ENCODE measurements around the gene MIER2.
"Not testable (repeated sequence)": the region's sequence is repeated elsewhere in the genome, so short reads cannot be mapped to it uniquely, and the experiment has no call there.

The MIER2 gene

GRCh38 chr19:275958-276646 is 68.5 kb downstream of the MIER2 start:
- no peak for DNase-seq
- no peaks in the 10 kb centered on the region for H4K20me1 ChIP-seq (ENCODE audit: insufficient read depth, low read length)
- no peaks in the 10 kb centered on the region for H3K9me3 ChIP-seq (replicated peaks; ENCODE audit: insufficient read depth, low read length)
- H3K79me2 ChIP-seq (ENCODE audit: low read length) = no peaks in the 10 kb centered on the region
- no peak overlapping the region for H2AFZ ChIP-seq (ENCODE audit: low read length)
- H3K4me3 ChIP-seq (ENCODE audit: low read length) = no peak overlapping the region
- peaks cover 72% of the 10 kb centered on the region for H3K27me3 ChIP-seq (replicated peaks; ENCODE audit: insufficient read depth, low read length)
- H3K4me2 ChIP-seq (ENCODE audit: low read depth, low read length) = no peak overlapping the region
- peaks cover 13% of the 10 kb centered on the region for H3K4me1 ChIP-seq (ENCODE audit: low read length)
- no peak for TF ChIP-seq EZH2phosphoT487 (IDR thresholded peaks at IDR 0.05; ENCODE audit: low read length)
- no peaks in the 10 kb centered on the region for H3K36me3 ChIP-seq (replicated peaks; ENCODE audit: insufficient read depth, low read length)
- H3F3A ChIP-seq (ENCODE audit: insufficient read depth, low read length) = peaks cover 9% of the 10 kb centered on the region
- H3K9ac ChIP-seq (ENCODE audit: low read length) = no peak overlapping the region
- no peaks in the 10 kb centered on the region for H3K9me2 ChIP-seq (replicated peaks; ENCODE audit: insufficient read depth, low read length)
- no peak overlapping the region for H3K27ac ChIP-seq (ENCODE audit: low read length)

GRCh38 chr19:275000-275399 is 69.6 kb downstream of the MIER2 start:
- no peaks in the 10 kb centered on the region for H3K9me2 ChIP-seq (replicated peaks; ENCODE audit: insufficient read depth, low read length)
- H3K4me2 ChIP-seq (ENCODE audit: low read depth, low read length) = no peak overlapping the region
- no peak overlapping the region for H3K9ac ChIP-seq (ENCODE audit: low read length)
- no peak for DNase-seq
- no peaks in the 10 kb centered on the region for H3K36me3 ChIP-seq (replicated peaks; ENCODE audit: insufficient read depth, low read length)
- no peaks in the 10 kb centered on the region for H3K79me2 ChIP-seq (ENCODE audit: low read length)
- H3K27me3 ChIP-seq (replicated peaks; ENCODE audit: insufficient read depth, low read length) = peaks cover 62% of the 10 kb centered on the region
- no peak overlapping the region for H2AFZ ChIP-seq (ENCODE audit: low read length)
- TF ChIP-seq EZH2phosphoT487 (IDR thresholded peaks at IDR 0.05; ENCODE audit: low read length) (no peak), CTCF (IDR thresholded peaks at IDR 0.05; ENCODE audit: low read length) (no peak), EZH2 (optimal IDR thresholded peaks at IDR 0.05; ENCODE audit: low read depth, low read length) (no peak)
- no peak overlapping the region for H3K4me3 ChIP-seq (ENCODE audit: low read length)
- peaks cover 14% of the 10 kb centered on the region for H3K4me1 ChIP-seq (ENCODE audit: low read length)
- no peak overlapping the region for H3K27ac ChIP-seq (ENCODE audit: low read length)
- no peaks in the 10 kb centered on the region for H4K20me1 ChIP-seq (ENCODE audit: insufficient read depth, low read length)
- H3K9me3 ChIP-seq (replicated peaks; ENCODE audit: insufficient read depth, low read length) = no peaks in the 10 kb centered on the region
- peaks cover 9% of the 10 kb centered on the region for H3F3A ChIP-seq (ENCODE audit: insufficient read depth, low read length)

GRCh38 chr19:273393-273792 is 71.2 kb downstream of the MIER2 start:
- no peak overlapping the region for H3K27ac ChIP-seq (ENCODE audit: low read length)
- H3K27me3 ChIP-seq (replicated peaks; ENCODE audit: insufficient read depth, low read length) = peaks cover 52% of the 10 kb centered on the region
- no peak overlapping the region for H3K4me3 ChIP-seq (ENCODE audit: low read length)
- no peaks in the 10 kb centered on the region for H3K79me2 ChIP-seq (ENCODE audit: low read length)
- H3K4me2 ChIP-seq (ENCODE audit: low read depth, low read length) = no peak overlapping the region
- DNase-seq = no peak
- H3K36me3 ChIP-seq (replicated peaks; ENCODE audit: insufficient read depth, low read length) = no peaks in the 10 kb centered on the region
- H3K9me2 ChIP-seq (replicated peaks; ENCODE audit: insufficient read depth, low read length) = no peaks in the 10 kb centered on the region
- TF ChIP-seq CTCF (IDR thresholded peaks at IDR 0.05; ENCODE audit: low read length) (no peak), EZH2 (optimal IDR thresholded peaks at IDR 0.05; ENCODE audit: low read depth, low read length) (no peak), EZH2phosphoT487 (IDR thresholded peaks at IDR 0.05; ENCODE audit: low read length) (no peak)
- peaks cover 9% of the 10 kb centered on the region for H3F3A ChIP-seq (ENCODE audit: insufficient read depth, low read length)
- no peaks in the 10 kb centered on the region for H3K9me3 ChIP-seq (replicated peaks; ENCODE audit: insufficient read depth, low read length)
- H2AFZ ChIP-seq (ENCODE audit: low read length) = no peak overlapping the region
- H3K4me1 ChIP-seq (ENCODE audit: low read length) = peaks cover 14% of the 10 kb centered on the region
- H4K20me1 ChIP-seq (ENCODE audit: insufficient read depth, low read length) = no peaks in the 10 kb centered on the region
- no peak overlapping the region for H3K9ac ChIP-seq (ENCODE audit: low read length)

- peak overlapping the region; percentile 36 for H3K4me3 ChIP-seq (ENCODE audit: low read length)
- H2AFZ ChIP-seq (ENCODE audit: low read length) = peak overlapping the region; percentile 47
- H4K20me1 ChIP-seq (ENCODE audit: insufficient read depth, low read length) = no peaks in the 10 kb centered on the region
- H3K9ac ChIP-seq (ENCODE audit: low read length) = peak overlapping the region; percentile 39; the same call in 1 of the 2 replicates
- H3K9me2 ChIP-seq (replicated peaks; ENCODE audit: insufficient read depth, low read length) = no peaks in the 10 kb centered on the region
- peak overlapping the region; percentile 84 for H3K27ac ChIP-seq (ENCODE audit: low read length)
- no peaks in the 10 kb centered on the region for H3K9me3 ChIP-seq (replicated peaks; ENCODE audit: insufficient read depth, low read length)
- H3K79me2 ChIP-seq (ENCODE audit: low read length) = no peaks in the 10 kb centered on the region
- DNase-seq = peak; percentile 82
- H3K27me3 ChIP-seq (replicated peaks; ENCODE audit: insufficient read depth, low read length) = peaks cover 48% of the 10 kb centered on the region
- TF ChIP-seq EZH2 (optimal IDR thresholded peaks at IDR 0.05; ENCODE audit: low read depth, low read length) (no peak), EZH2phosphoT487 (IDR thresholded peaks at IDR 0.05; ENCODE audit: low read length) (no peak), CTCF (IDR thresholded peaks at IDR 0.05; ENCODE audit: low read length) (no peak)
- peaks cover 20% of the 10 kb centered on the region for H3K4me1 ChIP-seq (ENCODE audit: low read length)
- H3K4me2 ChIP-seq (ENCODE audit: low read depth, low read length) = peak overlapping the region; percentile 83
- no peaks in the 10 kb centered on the region for H3K36me3 ChIP-seq (replicated peaks; ENCODE audit: insufficient read depth, low read length)
- H3F3A ChIP-seq (ENCODE audit: insufficient read depth, low read length) = peaks cover 9% of the 10 kb centered on the region
Measured at GRCh38 chr19:271856-272255, 72.7 kb downstream of the MIER2 start.

GRCh38 chr19:270766-271318 is 73.8 kb downstream of the MIER2 start:
- H3F3A ChIP-seq (ENCODE audit: insufficient read depth, low read length); H3K79me2 ChIP-seq (ENCODE audit: low read length); H3K9me3 ChIP-seq (replicated peaks; ENCODE audit: insufficient read depth, low read length); H3K27ac ChIP-seq (ENCODE audit: low read length); H3K9me2 ChIP-seq (replicated peaks; ENCODE audit: insufficient read depth, low read length); H4K20me1 ChIP-seq (ENCODE audit: insufficient read depth, low read length); H2AFZ ChIP-seq (ENCODE audit: low read length); H3K4me3 ChIP-seq (ENCODE audit: low read length); H3K9ac ChIP-seq (ENCODE audit: low read length); H3K4me2 ChIP-seq (ENCODE audit: low read depth, low read length); DNase-seq; H3K36me3 ChIP-seq (replicated peaks; ENCODE audit: insufficient read depth, low read length): not testable (repeated sequence)
- Histone ChIP-seq H3K4me1 (ENCODE audit: low read length) (peaks cover 20% of the 10 kb centered on the region), H3K27me3 (replicated peaks; ENCODE audit: insufficient read depth, low read length) (peaks cover 48% of the 10 kb centered on the region)

All from MM.1S (cell line).